ENCODE measurements around the gene LRP5. TPM values are rescaled to one million over a fixed set of nuclear protein-coding genes. Genes with fewer than 3 reads are reported as not detected.

The LRP5 gene
- total and polyA plus RNA-seq, 2 experiments from 2014 or later = 26.9 to 51.1 TPM

DNA sequence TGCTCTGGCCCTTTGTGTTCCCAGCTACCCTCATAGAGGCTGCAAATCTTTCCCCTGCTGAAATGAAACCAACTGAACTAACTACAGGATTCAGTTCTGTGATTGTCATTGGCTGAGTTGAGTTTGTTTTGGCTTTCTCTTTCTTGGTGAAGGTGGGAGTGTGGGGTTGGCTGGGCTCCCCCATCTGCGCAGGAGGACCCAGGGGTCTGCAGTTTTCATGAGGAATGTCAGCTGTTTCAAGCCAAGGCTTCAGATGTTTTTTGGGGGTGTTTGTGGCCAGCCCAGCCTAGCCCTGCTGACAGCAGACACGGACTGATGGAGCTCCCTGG lies 34.0 kb downstream of the LRP5 start:
- peaks cover 11% of the 10 kb centered on the region; the same call in 2 of the 3 replicates for H3K9me3 Mint-ChIP-seq
- Histone ChIP-seq H3K36me3 (ENCODE audit: insufficient read depth) (no peaks in the 10 kb centered on the region), H3K4me1 (ENCODE audit: insufficient read depth) (peaks cover 16% of the 10 kb centered on the region; the same call in 1 of the 2 replicates), H4K20me1 (replicated peaks; ENCODE audit: insufficient read depth) (no peaks in the 10 kb centered on the region; the same call in 1 of the 2 replicates), H3K27me3 (ENCODE audit: insufficient read depth) (no peaks in the 10 kb centered on the region), H3K4me2 (no peak overlapping the region), H3K27ac (ENCODE audit: low read depth) (no peak overlapping the region), H2AFZ (no peak overlapping the region), H3K79me2 (replicated peaks; ENCODE audit: insufficient read depth) (peaks cover 56% of the 10 kb centered on the region), H3K4me3 (no peak overlapping the region), H3F3A (replicated peaks; ENCODE audit: low read depth) (peaks cover 5% of the 10 kb centered on the region), H3K9me2 (ENCODE audit: insufficient read depth) (no peaks in the 10 kb centered on the region)
- H3K27ac Mint-ChIP-seq = no peak overlapping the region
- ATAC-seq (no peak), DNase-seq (ENCODE audit: low spot score) (no peak)
- TF ChIP-seq, protein P1, sequence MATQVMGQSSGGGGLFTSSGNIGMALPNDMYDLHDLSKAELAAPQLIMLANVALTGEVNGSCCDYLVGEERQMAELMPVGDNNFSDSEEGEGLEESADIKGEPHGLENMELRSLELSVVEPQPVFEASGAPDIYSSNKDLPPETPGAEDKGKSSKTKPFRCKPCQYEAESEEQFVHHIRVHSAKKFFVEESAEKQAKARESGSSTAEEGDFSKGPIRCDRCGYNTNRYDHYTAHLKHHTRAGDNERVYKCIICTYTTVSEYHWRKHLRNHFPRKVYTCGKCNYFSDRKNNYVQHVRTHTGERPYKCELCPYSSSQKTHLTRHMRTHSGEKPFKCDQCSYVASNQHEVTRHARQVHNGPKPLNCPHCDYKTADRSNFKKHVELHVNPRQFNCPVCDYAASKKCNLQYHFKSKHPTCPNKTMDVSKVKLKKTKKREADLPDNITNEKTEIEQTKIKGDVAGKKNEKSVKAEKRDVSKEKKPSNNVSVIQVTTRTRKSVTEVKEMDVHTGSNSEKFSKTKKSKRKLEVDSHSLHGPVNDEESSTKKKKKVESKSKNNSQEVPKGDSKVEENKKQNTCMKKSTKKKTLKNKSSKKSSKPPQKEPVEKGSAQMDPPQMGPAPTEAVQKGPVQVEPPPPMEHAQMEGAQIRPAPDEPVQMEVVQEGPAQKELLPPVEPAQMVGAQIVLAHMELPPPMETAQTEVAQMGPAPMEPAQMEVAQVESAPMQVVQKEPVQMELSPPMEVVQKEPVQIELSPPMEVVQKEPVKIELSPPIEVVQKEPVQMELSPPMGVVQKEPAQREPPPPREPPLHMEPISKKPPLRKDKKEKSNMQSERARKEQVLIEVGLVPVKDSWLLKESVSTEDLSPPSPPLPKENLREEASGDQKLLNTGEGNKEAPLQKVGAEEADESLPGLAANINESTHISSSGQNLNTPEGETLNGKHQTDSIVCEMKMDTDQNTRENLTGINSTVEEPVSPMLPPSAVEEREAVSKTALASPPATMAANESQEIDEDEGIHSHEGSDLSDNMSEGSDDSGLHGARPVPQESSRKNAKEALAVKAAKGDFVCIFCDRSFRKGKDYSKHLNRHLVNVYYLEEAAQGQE (IDR thresholded peaks at IDR 0.05; ENCODE audit: unreplicated experiment) = no peak
- TF ChIP-seq, protein P2, sequence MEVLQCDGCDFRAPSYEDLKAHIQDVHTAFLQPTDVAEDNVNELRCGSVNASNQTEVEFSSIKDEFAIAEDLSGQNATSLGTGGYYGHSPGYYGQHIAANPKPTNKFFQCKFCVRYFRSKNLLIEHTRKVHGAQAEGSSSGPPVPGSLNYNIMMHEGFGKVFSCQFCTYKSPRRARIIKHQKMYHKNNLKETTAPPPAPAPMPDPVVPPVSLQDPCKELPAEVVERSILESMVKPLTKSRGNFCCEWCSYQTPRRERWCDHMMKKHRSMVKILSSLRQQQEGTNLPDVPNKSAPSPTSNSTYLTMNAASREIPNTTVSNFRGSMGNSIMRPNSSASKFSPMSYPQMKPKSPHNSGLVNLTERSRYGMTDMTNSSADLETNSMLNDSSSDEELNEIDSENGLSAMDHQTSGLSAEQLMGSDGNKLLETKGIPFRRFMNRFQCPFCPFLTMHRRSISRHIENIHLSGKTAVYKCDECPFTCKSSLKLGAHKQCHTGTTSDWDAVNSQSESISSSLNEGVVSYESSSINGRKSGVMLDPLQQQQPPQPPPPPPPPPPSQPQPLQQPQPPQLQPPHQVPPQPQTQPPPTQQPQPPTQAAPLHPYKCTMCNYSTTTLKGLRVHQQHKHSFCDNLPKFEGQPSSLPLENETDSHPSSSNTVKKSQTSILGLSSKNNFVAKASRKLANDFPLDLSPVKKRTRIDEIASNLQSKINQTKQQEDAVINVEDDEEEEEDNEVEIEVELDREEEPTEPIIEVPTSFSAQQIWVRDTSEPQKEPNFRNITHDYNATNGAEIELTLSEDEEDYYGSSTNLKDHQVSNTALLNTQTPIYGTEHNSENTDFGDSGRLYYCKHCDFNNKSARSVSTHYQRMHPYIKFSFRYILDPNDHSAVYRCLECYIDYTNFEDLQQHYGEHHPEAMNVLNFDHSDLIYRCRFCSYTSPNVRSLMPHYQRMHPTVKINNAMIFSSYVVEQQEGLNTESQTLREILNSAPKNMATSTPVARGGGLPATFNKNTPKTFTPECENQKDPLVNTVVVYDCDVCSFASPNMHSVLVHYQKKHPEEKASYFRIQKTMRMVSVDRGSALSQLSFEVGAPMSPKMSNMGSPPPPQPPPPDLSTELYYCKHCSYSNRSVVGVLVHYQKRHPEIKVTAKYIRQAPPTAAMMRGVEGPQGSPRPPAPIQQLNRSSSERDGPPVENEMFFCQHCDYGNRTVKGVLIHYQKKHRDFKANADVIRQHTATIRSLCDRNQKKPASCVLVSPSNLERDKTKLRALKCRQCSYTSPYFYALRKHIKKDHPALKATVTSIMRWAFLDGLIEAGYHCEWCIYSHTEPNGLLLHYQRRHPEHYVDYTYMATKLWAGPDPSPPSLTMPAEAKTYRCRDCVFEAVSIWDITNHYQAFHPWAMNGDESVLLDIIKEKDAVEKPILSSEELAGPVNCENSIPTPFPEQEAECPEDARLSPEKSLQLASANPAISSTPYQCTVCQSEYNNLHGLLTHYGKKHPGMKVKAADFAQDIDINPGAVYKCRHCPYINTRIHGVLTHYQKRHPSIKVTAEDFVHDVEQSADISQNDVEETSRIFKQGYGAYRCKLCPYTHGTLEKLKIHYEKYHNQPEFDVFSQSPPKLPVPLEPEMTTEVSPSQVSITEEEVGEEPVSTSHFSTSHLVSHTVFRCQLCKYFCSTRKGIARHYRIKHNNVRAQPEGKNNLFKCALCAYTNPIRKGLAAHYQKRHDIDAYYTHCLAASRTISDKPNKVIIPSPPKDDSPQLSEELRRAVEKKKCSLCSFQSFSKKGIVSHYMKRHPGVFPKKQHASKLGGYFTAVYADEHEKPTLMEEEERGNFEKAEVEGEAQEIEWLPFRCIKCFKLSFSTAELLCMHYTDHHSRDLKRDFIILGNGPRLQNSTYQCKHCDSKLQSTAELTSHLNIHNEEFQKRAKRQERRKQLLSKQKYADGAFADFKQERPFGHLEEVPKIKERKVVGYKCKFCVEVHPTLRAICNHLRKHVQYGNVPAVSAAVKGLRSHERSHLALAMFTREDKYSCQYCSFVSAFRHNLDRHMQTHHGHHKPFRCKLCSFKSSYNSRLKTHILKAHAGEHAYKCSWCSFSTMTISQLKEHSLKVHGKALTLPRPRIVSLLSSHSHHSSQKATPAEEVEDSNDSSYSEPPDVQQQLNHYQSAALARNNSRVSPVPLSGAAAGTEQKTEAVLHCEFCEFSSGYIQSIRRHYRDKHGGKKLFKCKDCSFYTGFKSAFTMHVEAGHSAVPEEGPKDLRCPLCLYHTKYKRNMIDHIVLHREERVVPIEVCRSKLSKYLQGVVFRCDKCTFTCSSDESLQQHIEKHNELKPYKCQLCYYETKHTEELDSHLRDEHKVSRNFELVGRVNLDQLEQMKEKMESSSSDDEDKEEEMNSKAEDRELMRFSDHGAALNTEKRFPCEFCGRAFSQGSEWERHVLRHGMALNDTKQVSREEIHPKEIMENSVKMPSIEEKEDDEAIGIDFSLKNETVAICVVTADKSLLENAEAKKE (CRISPR knock-in tag; IDR thresholded peaks at IDR 0.05) = no peak
- TF ChIP-seq ZNF331 (CRISPR knock-in tag; IDR thresholded peaks at IDR 0.05; ENCODE audit: low read depth) (no peak), EZH2phosphoT487 (IDR thresholded peaks at IDR 0.05; ENCODE audit: unreplicated experiment) (no peak), NANOG (IDR thresholded peaks at IDR 0.05; ENCODE audit: borderline replicate concordance) (no peak), POLR2AphosphoS5 (IDR thresholded peaks at IDR 0.05; ENCODE audit: low read depth) (no peak), ZNF114 (CRISPR knock-in tag; IDR thresholded peaks at IDR 0.05) (no peak), JUNB (IDR thresholded peaks at IDR 0.05; ENCODE audit: unreplicated experiment) (no peak), CREB1 (CRISPR knock-in tag; IDR thresholded peaks at IDR 0.05; ENCODE audit: low read depth) (no peak), EZH2 (IDR thresholded peaks at IDR 0.05; ENCODE audit: low read depth, unreplicated experiment) (no peak), CTCF (conservative IDR thresholded peaks at IDR 0.05; ENCODE audit: low read depth in 2 of 2) (no peak)
- peaks cover 38% of the 10 kb centered on the region for H3K4me1 Mint-ChIP-seq
- H3K4me3 Mint-ChIP-seq = no peak overlapping the region
- peaks cover 30% of the 10 kb centered on the region for H3K36me3 Mint-ChIP-seq (ENCODE audit: low read depth)
- H3K27me3 Mint-ChIP-seq (ENCODE audit: insufficient read depth, low read depth, poor library complexity) = peaks cover 6% of the 10 kb centered on the region
